B cell (primary cell): ENCODE results near the gene RABL3. TPM values are rescaled to one million over a fixed set of nuclear protein-coding genes. Genes with fewer than 3 reads are reported as not detected.

Experiments
- ATAC-seq: fragments of 200-7000 bp; cut with Tn5 transposase; one replicate; pipeline ENCODE4 v1.10.0; 2021; ENCODE audit warnings: low read depth, mild to moderate bottlenecking, moderate number of reproducible peaks, moderate library complexity
- CTCF ChIA-PET: fragments of 350-600 bp; sonication (Branson Sonifier 250); formaldehyde crosslinking; loops from one replicate; lab custom pipeline; 2021; ENCODE audit warnings: antibody characterized with exemption, inconsistent platforms; lab: Charles Lee
- POLR2A ChIA-PET: fragments of 350-600 bp; sonication (Branson Sonifier 250); formaldehyde crosslinking; loops from one replicate; lab custom pipeline; 2021; ENCODE audit warnings: antibody characterized with exemption; lab: Charles Lee
- DNase-seq: peaks from one replicate; pipeline ENCODE4 v3.0.0; 2013
- H2AFZ ChIP-seq: 2 replicates; pipeline ENCODE4 v1.6.1; 2012; ENCODE audit warnings: mild to moderate bottlenecking, low read depth, low read length; ENCODE audit not compliant: insufficient read depth, poor library complexity, severe bottlenecking
- H3K27ac ChIP-seq, 2 donors: 1 replicate in 1 of 2; 2 replicates in 1 of 2; pipeline ENCODE4 v1.5.1; 2012 to 2013; ENCODE audit warnings: low read length in 2 of 2, mild to moderate bottlenecking in 2 of 2, moderate library complexity in 1 of 2
- H3K27me3 ChIP-seq, 4 experiments: fragments of 200-600 bp in 1 of 4; sonication (generic) in 1 of 4; replicated peaks in 1 of 4; 1 replicate in 2 of 4; 2 replicates in 2 of 4; pipeline versions ENCODE4 v1.6.1 to v1.7.0; 2013 to 2016; ENCODE audit warnings: low read length in 3 of 4, mild to moderate bottlenecking in 2 of 4, mixed read lengths in 1 of 4, moderate library complexity in 1 of 4; ENCODE audit not compliant: insufficient read depth in 4 of 4, control insufficient read depth in 3 of 4; ENCODE audit errors: control extremely low read depth in 1 of 4
- H3K36me3 ChIP-seq, 2 experiments: replicated peaks in 1 of 2; 1 replicate in 1 of 2; 2 replicates in 1 of 2; pipeline versions ENCODE4 v1.6.1 to v1.7.1; 2013; ENCODE audit warnings: low read length in 1 of 2; ENCODE audit not compliant: insufficient read depth in 2 of 2, control insufficient read depth in 1 of 2; ENCODE audit errors: control extremely low read depth in 1 of 2, extremely low read depth in 1 of 2
- H3K4me1 ChIP-seq, 2 donors: fragments of 200-600 bp in 1 of 2; sonication (generic) in 1 of 2; 1 replicate in 1 of 2; 2 replicates in 1 of 2; pipeline versions ENCODE4 v1.5.1 to v1.6.1; 2013 to 2017; ENCODE audit warnings: low read length in 2 of 2; ENCODE audit not compliant: control insufficient read depth in 2 of 2, insufficient read depth in 2 of 2
- H3K4me2 ChIP-seq: replicated peaks from 2 replicates; pipeline ENCODE3; 2012; ENCODE audit warnings: mild to moderate bottlenecking, low read depth, low read length; ENCODE audit not compliant: poor library complexity, severe bottlenecking
- H3K4me3 ChIP-seq, 5 experiments: fragments of 200-600 bp in 1 of 5; sonication (generic) in 1 of 5; 1 replicate in 3 of 5; 2 replicates in 2 of 5; pipeline versions ENCODE4 v1.5.1 to v1.7.0; 2011 to 2016; ENCODE audit warnings: low read length in 4 of 5, mild to moderate bottlenecking in 4 of 5, low read depth in 2 of 5, control low read depth in 1 of 5, moderate library complexity in 1 of 5; ENCODE audit not compliant: insufficient read depth in 1 of 5; ENCODE audit errors: control extremely low read depth in 1 of 5, extremely low read depth in 1 of 5
- H3K79me2 ChIP-seq: fragments of 200-600 bp; sonication (generic); one replicate; pipeline ENCODE4 v1.6.0; 2016; ENCODE audit warnings: low read length; ENCODE audit not compliant: control insufficient read depth, insufficient read depth
- H3K9ac ChIP-seq: fragments of 200-600 bp; sonication (generic); 2 replicates; pipeline ENCODE4 v1.6.1; 2017; ENCODE audit warnings: mild to moderate bottlenecking, low read length, moderate library complexity
- H3K9me3 ChIP-seq, 3 donors: one replicate each; pipeline versions ENCODE4 v1.6.1 to v1.7.1; 2013; ENCODE audit warnings: low read length in 2 of 3; ENCODE audit not compliant: control insufficient read depth in 2 of 3, insufficient read depth in 1 of 3; ENCODE audit errors: control extremely low read depth in 1 of 3
- H4K20me1 ChIP-seq: 2 replicates; pipeline ENCODE4 v1.6.0; 2012; ENCODE audit warnings: mild to moderate bottlenecking, low read length; ENCODE audit not compliant: insufficient read depth, control insufficient read depth, poor library complexity, severe bottlenecking
- H3K27ac Mint-ChIP-seq: one replicate; pipeline ENCODE4 v1.8.0; 2021; ENCODE audit warnings: mixed read lengths
- H3K27me3 Mint-ChIP-seq: one replicate; pipeline ENCODE4 v1.8.0; 2021; ENCODE audit warnings: mixed read lengths
- H3K4me1 Mint-ChIP-seq: one replicate; pipeline ENCODE4 v1.8.0; 2021; ENCODE audit warnings: mixed read lengths
- H3K4me3 Mint-ChIP-seq: one replicate; pipeline ENCODE4 v1.8.0; 2021; ENCODE audit warnings: mixed read lengths
- H3K9me3 Mint-ChIP-seq: one replicate; pipeline ENCODE4 v1.8.0; 2022; ENCODE audit warnings: mixed read lengths; ENCODE audit not compliant: insufficient read depth
- CTCF ChIP-seq: fragments of 200-600 bp; IDR thresholded peaks from one replicate; pipeline ENCODE4 v1.8.0; 2022; ENCODE audit warnings: antibody characterized with exemption, mild to moderate bottlenecking
- EZH2 ChIP-seq: IDR thresholded peaks from 2 replicates; pipeline ENCODE4 v1.6.1; 2012; ENCODE audit warnings: borderline replicate concordance, low read depth, mild to moderate bottlenecking, moderate library complexity, low read length; ENCODE audit not compliant: insufficient read depth, poor library complexity, severe bottlenecking
- WGBS: methylation state at CpG from one replicate; pipeline ENCODE4 v1.1.5; 2013; ENCODE audit warnings: missing lambda C conversion rate; ENCODE audit not compliant: insufficient coverage; 5-methylcytosine and 5-hydroxymethylcytosine counted together
- intact Hi-C: fragments of 100-400 bp; cut with micrococcal nuclease; formaldehyde crosslinking; loops from one replicate; pipeline ENCODE4 v1.10.0; 2022
- polyA plus RNA-seq: library from polyadenylated mRNA; depleted of rRNA; stranded (reverse); fragments of >200 nt; gene quantifications from 2 replicates; pipeline ENCODE4 v1.2.3, GENCODE V29; 2012
- total RNA-seq, 2 donors: library from RNA; stranded (reverse); fragments of 120-200 nt in 1 of 2; gene quantifications; 1 replicate in 1 of 2; 2 replicates in 1 of 2; pipeline versions ENCODE4 v1.2.3 to v1.2.4, GENCODE V29; 2013 to 2022

Gene RABL3
- total and polyA plus RNA-seq, 2 donors (not counting 1 experiment from before 2014, with no cell fraction given), result 2.5 to 18.8 TPM

- no peak overlapping the region for H3K4me3 Mint-ChIP-seq
- intact Hi-C loops, result no loop called here
- Histone ChIP-seq H4K20me1 (no peaks in the 10 kb centered on the region), H3K79me2 (no peaks in the 10 kb centered on the region), H3K27ac (no peak overlapping the region), H3K36me3 (no peaks in the 10 kb centered on the region), H3K27me3 (no peaks in the 10 kb centered on the region), H3K4me2 (no peak overlapping the region), H2AFZ (no peak overlapping the region), H3K9me3 (no peaks in the 10 kb centered on the region), H3K4me1 (no peaks in the 10 kb centered on the region), H3K4me3 (no peak overlapping the region), H3K9ac (no peak overlapping the region)
- WGBS, result 97% methylated on average over 5 of the region's 5 CpGs
- H3K4me1 Mint-ChIP-seq, result no peaks in the 10 kb centered on the region
- no peak for TF ChIP-seq CTCF
- TF ChIP-seq EZH2, result no peak
- ATAC-seq (no peak), DNase-seq (no peak)
- H3K27ac Mint-ChIP-seq, result no peak overlapping the region
- H3K27me3 Mint-ChIP-seq, result no peaks in the 10 kb centered on the region
- H3K9me3 Mint-ChIP-seq, result no peaks in the 10 kb centered on the region
- ChIA-PET POLR2A (no interaction called here), CTCF (interaction anchor here (0.7 to 1.3 kb wide), 2 partner anchors 14 to 123 kb away, joined by 3 to 4 read pairs; no protein-coding TSS in a partner anchor)
Measured at GRCh38 chr3:120648290-120648689, 94.0 kb downstream of the RABL3 start.

GRCh38 chr3:120646771-120647432 lies 95.4 kb downstream of the RABL3 start:
- H3K4me3 ChIP-seq, result no peak overlapping the region
- Mint-ChIP-seq H3K4me1 (no peaks in the 10 kb centered on the region), H3K9me3 (no peaks in the 10 kb centered on the region), H3K27me3 (peaks cover 7% of the 10 kb centered on the region), H3K4me3 (no peak overlapping the region), H3K27ac (no peak overlapping the region)
- no peak for ATAC-seq
- H2AFZ ChIP-seq, result no peak overlapping the region
- H3K4me2 ChIP-seq, result no peak overlapping the region
- TF ChIP-seq CTCF (no peak), EZH2 (no peak)
- ChIA-PET CTCF (no interaction called here), POLR2A (no interaction called here)
- WGBS, result 90% methylated on average over 4 of the region's 5 CpGs
- intact Hi-C loops, result no loop called here
- no peak for DNase-seq
- H3K9me3 ChIP-seq, result no peaks in the 10 kb centered on the region
- no peaks in the 10 kb centered on the region for H3K79me2 ChIP-seq
- H3K27me3 ChIP-seq, result no peaks in the 10 kb centered on the region
- no peaks in the 10 kb centered on the region for H3K4me1 ChIP-seq
- H3K36me3 ChIP-seq, result no peaks in the 10 kb centered on the region
- no peaks in the 10 kb centered on the region for H4K20me1 ChIP-seq
- H3K9ac ChIP-seq, result no peak overlapping the region
- no peak overlapping the region for H3K27ac ChIP-seq
